Measurements from ENCODE around the gene ASB3. TPM values are rescaled to one million over a fixed set of nuclear protein-coding genes. Genes with fewer than 3 reads are reported as not detected.

The ASB3 gene
- total and polyA plus RNA-seq, 12 donors: 5.2 to 14.4 (median 10.9) TPM

DNA sequence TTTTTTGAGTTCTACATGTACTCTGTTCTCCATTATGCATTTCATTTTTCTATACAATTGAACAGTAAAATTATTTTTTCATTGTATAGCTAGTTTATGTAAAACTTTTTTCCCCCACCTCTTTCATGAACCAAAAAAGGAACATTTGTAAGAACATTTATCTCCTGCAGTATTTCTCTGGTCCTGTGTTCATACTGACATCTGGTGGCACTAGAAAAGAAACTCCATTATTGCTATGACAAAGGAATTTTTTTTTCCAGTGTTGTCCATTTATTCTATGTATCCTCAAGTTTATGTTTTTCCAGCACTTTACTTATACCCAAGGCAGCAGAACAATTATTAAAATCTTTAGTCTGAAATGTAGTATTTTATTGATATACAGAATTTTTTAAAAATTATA lies 46.6 kb downstream of the ASB3 start:
- peaks cover 0 to 23% (median 0%) of the 10 kb centered on the region in 9 donors for H3K36me3 ChIP-seq
- ATAC-seq: no peak
- H3K4me1 ChIP-seq: peaks cover 0 to 17% (median 4%) of the 10 kb centered on the region in 9 donors
- H3K27me3 ChIP-seq: no peaks in the 10 kb centered on the region
- no peak overlapping the region for H3K27ac ChIP-seq
- TF ChIP-seq, protein P1, sequence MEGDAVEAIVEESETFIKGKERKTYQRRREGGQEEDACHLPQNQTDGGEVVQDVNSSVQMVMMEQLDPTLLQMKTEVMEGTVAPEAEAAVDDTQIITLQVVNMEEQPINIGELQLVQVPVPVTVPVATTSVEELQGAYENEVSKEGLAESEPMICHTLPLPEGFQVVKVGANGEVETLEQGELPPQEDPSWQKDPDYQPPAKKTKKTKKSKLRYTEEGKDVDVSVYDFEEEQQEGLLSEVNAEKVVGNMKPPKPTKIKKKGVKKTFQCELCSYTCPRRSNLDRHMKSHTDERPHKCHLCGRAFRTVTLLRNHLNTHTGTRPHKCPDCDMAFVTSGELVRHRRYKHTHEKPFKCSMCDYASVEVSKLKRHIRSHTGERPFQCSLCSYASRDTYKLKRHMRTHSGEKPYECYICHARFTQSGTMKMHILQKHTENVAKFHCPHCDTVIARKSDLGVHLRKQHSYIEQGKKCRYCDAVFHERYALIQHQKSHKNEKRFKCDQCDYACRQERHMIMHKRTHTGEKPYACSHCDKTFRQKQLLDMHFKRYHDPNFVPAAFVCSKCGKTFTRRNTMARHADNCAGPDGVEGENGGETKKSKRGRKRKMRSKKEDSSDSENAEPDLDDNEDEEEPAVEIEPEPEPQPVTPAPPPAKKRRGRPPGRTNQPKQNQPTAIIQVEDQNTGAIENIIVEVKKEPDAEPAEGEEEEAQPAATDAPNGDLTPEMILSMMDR (IDR thresholded peaks at IDR 0.05): peak in 7 of 9 donors; percentile 28 to 56 (median 39)
- DNase-seq: no peak
- no peak overlapping the region for H3K4me3 ChIP-seq
- H3K9me3 ChIP-seq: no peaks in the 10 kb centered on the region
- intact Hi-C loops (cut with DNase I): no loop called here

DNA sequence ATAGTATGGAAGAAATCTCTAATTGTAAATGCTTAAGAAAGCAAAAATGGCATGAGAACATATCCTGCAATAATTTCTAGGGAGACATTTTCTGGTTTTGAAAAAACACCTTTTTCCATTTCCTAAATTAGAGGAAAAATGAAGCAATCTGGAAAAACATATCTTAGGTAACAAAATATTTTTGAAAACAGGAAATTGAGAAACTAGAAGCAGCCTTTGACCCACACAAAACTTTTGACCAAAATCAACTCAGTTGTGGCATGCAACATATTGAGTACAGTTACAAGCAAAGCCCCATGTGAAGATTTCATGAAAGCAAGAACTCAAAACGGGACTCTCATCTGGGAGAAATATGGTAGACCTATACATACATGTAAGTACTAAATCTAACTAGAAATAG lies 47.7 kb downstream of the ASB3 start:
- DNase-seq: no peak
- H3K27ac ChIP-seq: no peak overlapping the region
- intact Hi-C loops (cut with DNase I): loop anchor here in 1 of 10 donors (5.0 kb wide), 1 partner anchor 1762 kb away; no protein-coding TSS in a partner anchor
- no peak for ATAC-seq
- no peaks in the 10 kb centered on the region for H3K27me3 ChIP-seq
- TF ChIP-seq, protein P1 (IDR thresholded peaks at IDR 0.05): no peak
- no peaks in the 10 kb centered on the region for H3K9me3 ChIP-seq
- H3K4me3 ChIP-seq: no peak overlapping the region
- H3K36me3 ChIP-seq: peaks cover 0 to 22% (median 0%) of the 10 kb centered on the region in 9 donors
- peaks cover 0 to 17% (median 4%) of the 10 kb centered on the region in 9 donors for H3K4me1 ChIP-seq
- WGBS, 2 donors: 94% methylated on average over 1 of the region's 1 CpG

DNA sequence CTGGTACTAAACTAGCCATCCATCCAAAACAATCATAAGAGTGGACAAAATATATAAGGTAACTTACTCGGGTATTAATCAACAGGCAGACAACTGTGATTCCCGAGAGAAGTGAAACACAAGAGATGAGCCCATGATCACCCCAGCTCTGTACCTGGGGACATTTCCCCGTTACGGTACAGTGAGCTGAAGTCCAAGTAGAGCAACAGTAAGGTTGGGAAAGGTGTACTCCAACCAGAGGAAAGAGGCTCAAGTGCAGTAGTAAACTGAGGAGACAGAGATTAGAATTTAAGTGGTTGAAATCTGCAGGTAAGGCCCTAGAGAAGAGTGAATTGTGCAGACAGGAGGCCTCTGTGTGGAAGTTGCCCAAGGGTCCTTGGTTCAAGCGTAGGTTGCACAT lies 49.7 kb downstream of the ASB3 start:
- no peak for ATAC-seq

DNA sequence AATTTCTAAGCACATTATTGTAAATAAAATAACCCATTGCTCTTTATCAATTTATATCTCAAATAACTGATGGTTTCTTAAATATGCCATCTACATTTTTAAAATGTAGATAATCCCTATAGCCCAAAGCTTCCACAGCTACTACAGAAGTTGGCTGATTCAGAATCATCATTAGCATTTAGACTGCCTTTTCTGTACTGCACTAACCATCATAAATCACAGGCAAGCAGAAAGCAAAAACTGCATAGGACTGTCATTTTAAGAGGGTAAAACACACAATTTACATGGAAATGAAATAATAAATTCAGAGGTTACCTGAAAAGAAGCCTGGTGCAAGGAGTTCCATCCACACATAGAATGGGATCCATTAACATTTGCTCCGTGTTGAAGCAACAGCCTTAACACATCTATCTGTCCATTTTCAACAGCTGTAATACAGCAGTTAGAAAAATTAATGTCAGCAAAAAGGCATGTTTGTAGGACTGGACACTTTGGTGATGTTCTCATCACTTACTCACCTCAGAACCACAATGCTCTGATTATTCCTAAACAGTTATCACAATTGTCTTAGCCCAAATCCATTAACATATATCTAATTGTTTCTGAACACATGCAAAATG lies 57.5 kb downstream of the ASB3 start:
- ATAC-seq (no peak), DNase-seq (no peak)
- intact Hi-C loops (cut with DNase I): no loop called here
- WGBS, 2 donors: 76% methylated on average over 1 of the region's 1 CpG
- Histone ChIP-seq H3K27me3 (no peaks in the 10 kb centered on the region), H3K4me3 (no peak overlapping the region), H3K27ac (no peak overlapping the region), H3K4me1 (no peaks in the 10 kb centered on the region), H3K36me3 (peaks cover 0 to 55% (median 3%) of the 10 kb centered on the region in 9 donors), H3K9me3 (peaks cover 0 to 5% (median 0%) of the 10 kb centered on the region in 11 donors)
- TF ChIP-seq, protein P1 (IDR thresholded peaks at IDR 0.05): no peak

More for the DNA sequence above, 49.7 kb downstream of the ASB3 start:
- intact Hi-C loops (cut with DNase I): loop anchor here in 1 of 10 donors (5.0 kb wide), 1 partner anchor 1760 kb away; no protein-coding TSS in a partner anchor
- H3K4me1 ChIP-seq: peaks cover 0 to 15% (median 3%) of the 10 kb centered on the region in 9 donors
- no peak for DNase-seq
- peaks cover 0 to 23% (median 0%) of the 10 kb centered on the region in 9 donors for H3K36me3 ChIP-seq
- H3K4me3 ChIP-seq: no peak overlapping the region
- no peak overlapping the region for H3K27ac ChIP-seq
- 95 to 97% methylated on average over 5 of the region's 5 CpGs for WGBS, 2 donors
- no peaks in the 10 kb centered on the region for H3K9me3 ChIP-seq
- TF ChIP-seq, protein P1 (IDR thresholded peaks at IDR 0.05): no peak
- no peaks in the 10 kb centered on the region for H3K27me3 ChIP-seq
